CD4-positive, alpha-beta T cell treated with Interleukin-2 at 100 ng/mL for 4 hours (primary cell): ENCODE measurements around the gene RSKR.
"Not testable (repeated sequence)": the region's sequence is repeated elsewhere in the genome, so short reads cannot be mapped to it uniquely, and the experiment has no call there.

ENCODE experiments used
- DNase-seq: peaks from one replicate; pipeline ENCODE4 v3.0.0-alpha.2; 2020; ENCODE audit warnings: low spot score

The RSKR gene

GRCh38 chr17:28577466-28577824 lies 36.5 kb downstream of the RSKR start:
- no peak for DNase-seq

GRCh38 chr17:28576758-28577465 lies 37.1 kb downstream of the RSKR start, which contains the start of gene ALDOC:
Gene ALDOC (minus strand): TSS chr17:28576895. CDS start chr17:28575532, 1,363 bp downstream.
- DNase-seq: peak; percentile 98

GRCh38 chr17:28576016-28576415 lies 38.0 kb downstream of the RSKR start:
- not testable (repeated sequence) for DNase-seq

- no peak for DNase-seq
These were observed 38.7 kb downstream of the RSKR start for GRCh38 chr17:28575126-28575795.

- no peak for DNase-seq
These were observed 39.5 kb downstream of the RSKR start for GRCh38 chr17:28574526-28574925.

GRCh38 chr17:28573966-28574480 lies 40.0 kb downstream of the RSKR start:
- DNase-seq: no peak

GRCh38 chr17:28573521-28573920 lies 40.5 kb downstream of the RSKR start:
- no peak for DNase-seq

GRCh38 chr17:28573040-28573380 lies 41.0 kb downstream of the RSKR start:
- DNase-seq: no peak

- DNase-seq: no peak
These were observed 41.5 kb downstream of the RSKR start for GRCh38 chr17:28572259-28573039.

- DNase-seq: peak; percentile 90
These were observed 42.4 kb downstream of the RSKR start, which contains the start of gene PIGS for GRCh38 chr17:28571361-28572122. Gene PIGS (minus strand): TSS chr17:28571524. CDS start chr17:28571496, 28 bp downstream.

- DNase-seq: peak; percentile 45
These were observed 43.1 kb downstream of the RSKR start for GRCh38 chr17:28570716-28571360.

GRCh38 chr17:28569446-28569845 lies 44.5 kb downstream of the RSKR start:
- no peak for DNase-seq

GRCh38 chr17:28567604-28568003 lies 46.4 kb downstream of the RSKR start:
- no peak for DNase-seq

- no peak for DNase-seq
These were observed 50.5 kb downstream of the RSKR start for GRCh38 chr17:28563475-28563874.
